Measurements from ENCODE around the gene SLC8A2. TPM values are rescaled to one million over a fixed set of nuclear protein-coding genes. Genes with fewer than 3 reads are reported as not detected.
A peak's percentile ranks its signal among the peaks of the same experiment; 100 is the strongest.

The SLC8A2 gene
- total RNA-seq, 1 donor from 2014 or later: 115 TPM

- peak overlapping the region; percentile 33 for H3K27ac Mint-ChIP-seq (ENCODE audit: unreplicated experiment)
- H3K27me3 Mint-ChIP-seq (ENCODE audit: unreplicated experiment): peaks cover 10% of the 10 kb centered on the region
- no peak for TF ChIP-seq CTCF (IDR thresholded peaks at IDR 0.05; ENCODE audit: partially characterized antibody, unreplicated experiment)
- no peaks in the 10 kb centered on the region for H3K36me3 Mint-ChIP-seq (ENCODE audit: unreplicated experiment)
- peaks cover 24% of the 10 kb centered on the region for H3K4me1 Mint-ChIP-seq (ENCODE audit: low read depth, unreplicated experiment)
- H3K4me3 Mint-ChIP-seq (ENCODE audit: unreplicated experiment): peak overlapping the region; percentile 92
- no peak for DNase-seq
- H3K9me3 Mint-ChIP-seq (ENCODE audit: unreplicated experiment): peaks cover 3% of the 10 kb centered on the region
Measured at GRCh38 chr19:47469363-47469700, 2.4 kb downstream of the SLC8A2 start.

DNA sequence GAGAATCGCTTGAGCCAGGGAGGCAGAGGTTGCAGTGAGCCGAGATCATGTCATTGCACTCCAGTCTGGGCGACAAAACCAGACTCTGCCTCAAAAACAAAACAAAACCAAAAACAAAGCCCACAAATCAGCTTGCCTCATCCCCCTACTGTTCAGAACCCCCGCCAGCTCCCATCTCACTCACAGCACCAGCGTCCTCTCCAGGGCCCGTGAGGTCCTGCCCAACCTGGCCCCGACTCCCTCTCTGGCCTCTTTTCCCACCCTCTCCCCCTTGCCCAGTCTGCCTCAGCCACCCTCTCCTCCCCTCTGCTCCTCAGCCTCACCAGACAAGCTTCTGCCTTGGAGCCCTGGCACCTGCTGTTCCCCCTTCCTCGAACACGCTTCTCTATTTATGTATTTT lies 3.8 kb downstream of the SLC8A2 start:
- no peak for DNase-seq
- peaks cover 3% of the 10 kb centered on the region for H3K9me3 Mint-ChIP-seq (ENCODE audit: unreplicated experiment)
- no peak for TF ChIP-seq CTCF (IDR thresholded peaks at IDR 0.05; ENCODE audit: partially characterized antibody, unreplicated experiment)
- H3K27ac Mint-ChIP-seq (ENCODE audit: unreplicated experiment): peak overlapping the region; percentile 75
- no peaks in the 10 kb centered on the region for H3K36me3 Mint-ChIP-seq (ENCODE audit: unreplicated experiment)
- H3K27me3 Mint-ChIP-seq (ENCODE audit: unreplicated experiment): peaks cover 10% of the 10 kb centered on the region
- H3K4me3 Mint-ChIP-seq (ENCODE audit: unreplicated experiment): no peak overlapping the region
- peaks cover 24% of the 10 kb centered on the region for H3K4me1 Mint-ChIP-seq (ENCODE audit: low read depth, unreplicated experiment)

GRCh38 chr19:47465957-47466356 lies 5.7 kb downstream of the SLC8A2 start:
- TF ChIP-seq CTCF (IDR thresholded peaks at IDR 0.05; ENCODE audit: partially characterized antibody, unreplicated experiment): no peak
- peaks cover 3% of the 10 kb centered on the region for H3K9me3 Mint-ChIP-seq (ENCODE audit: unreplicated experiment)
- no peaks in the 10 kb centered on the region for H3K36me3 Mint-ChIP-seq (ENCODE audit: unreplicated experiment)
- H3K27me3 Mint-ChIP-seq (ENCODE audit: unreplicated experiment): peaks cover 10% of the 10 kb centered on the region
- no peak overlapping the region for H3K27ac Mint-ChIP-seq (ENCODE audit: unreplicated experiment)
- H3K4me1 Mint-ChIP-seq (ENCODE audit: low read depth, unreplicated experiment): peaks cover 24% of the 10 kb centered on the region
- H3K4me3 Mint-ChIP-seq (ENCODE audit: unreplicated experiment): no peak overlapping the region
- no peak for DNase-seq

DNA sequence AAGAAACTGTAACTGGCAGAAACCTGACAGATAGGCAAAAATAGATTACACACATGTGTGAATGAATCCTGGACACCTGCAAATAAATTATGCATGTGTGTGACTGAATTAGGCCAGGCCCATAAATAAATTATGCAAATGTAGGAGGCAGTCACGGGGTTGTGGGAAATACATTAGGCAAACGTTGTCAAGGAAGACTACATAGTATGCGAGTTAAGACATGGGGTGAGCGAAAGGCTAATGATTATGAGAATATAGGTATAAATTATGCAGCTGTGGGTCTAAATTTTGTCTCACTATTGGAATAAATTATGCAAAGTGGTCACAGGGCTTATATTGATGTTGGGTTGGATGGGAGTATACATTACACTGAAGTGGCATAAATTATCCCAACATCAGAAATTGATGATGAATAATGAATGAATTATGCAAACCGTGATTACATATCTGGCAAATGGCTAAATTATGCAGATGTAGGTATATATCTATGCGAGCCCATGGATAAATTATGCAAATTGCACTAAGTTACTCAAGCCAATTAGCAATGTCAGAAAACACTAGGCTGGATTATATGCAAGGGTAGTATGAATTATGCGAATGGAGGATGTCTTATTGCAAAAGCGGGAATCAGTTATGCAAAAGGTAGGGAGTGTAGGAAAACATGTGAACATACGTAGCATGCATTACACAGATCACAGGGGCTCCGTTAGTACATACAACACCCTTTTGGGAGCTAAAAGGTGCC lies 6.8 kb downstream of the SLC8A2 start:
- Mint-ChIP-seq H3K4me3 (ENCODE audit: unreplicated experiment) (peak overlapping the region; percentile 39), H3K27me3 (ENCODE audit: unreplicated experiment) (peaks cover 10% of the 10 kb centered on the region), H3K27ac (ENCODE audit: unreplicated experiment) (no peak overlapping the region), H3K9me3 (ENCODE audit: unreplicated experiment) (peaks cover 3% of the 10 kb centered on the region), H3K36me3 (ENCODE audit: unreplicated experiment) (no peaks in the 10 kb centered on the region), H3K4me1 (ENCODE audit: low read depth, unreplicated experiment) (peaks cover 16% of the 10 kb centered on the region)
- no peak for TF ChIP-seq CTCF (IDR thresholded peaks at IDR 0.05; ENCODE audit: partially characterized antibody, unreplicated experiment)
- DNase-seq: no peak

DNA sequence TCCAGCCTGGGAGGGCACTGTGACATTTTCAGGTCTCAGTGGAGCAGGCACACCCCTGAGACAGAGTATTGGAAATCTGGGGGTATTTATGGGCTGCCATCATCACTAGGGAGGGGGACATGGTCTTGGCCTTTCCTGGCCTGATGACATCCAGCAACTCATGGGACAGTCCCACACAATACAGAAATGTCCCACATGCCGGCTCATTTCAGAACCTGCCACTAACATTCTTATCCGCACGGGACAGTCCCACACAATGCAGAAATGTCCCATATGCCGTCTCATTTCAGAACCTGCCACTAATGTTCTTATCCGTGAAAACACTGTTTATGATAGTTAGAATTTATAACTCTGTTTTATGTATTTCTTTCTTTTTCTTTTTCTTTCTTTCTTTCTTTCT lies 9.8 kb downstream of the SLC8A2 start:
- H3K27me3 Mint-ChIP-seq (ENCODE audit: unreplicated experiment): peaks cover 3% of the 10 kb centered on the region
- DNase-seq: no peak
- H3K4me1 Mint-ChIP-seq (ENCODE audit: low read depth, unreplicated experiment): peaks cover 7% of the 10 kb centered on the region
- TF ChIP-seq CTCF (IDR thresholded peaks at IDR 0.05; ENCODE audit: partially characterized antibody, unreplicated experiment): no peak
- H3K27ac Mint-ChIP-seq (ENCODE audit: unreplicated experiment): no peak overlapping the region
- H3K9me3 Mint-ChIP-seq (ENCODE audit: unreplicated experiment): no peaks in the 10 kb centered on the region
- no peaks in the 10 kb centered on the region for H3K36me3 Mint-ChIP-seq (ENCODE audit: unreplicated experiment)
- H3K4me3 Mint-ChIP-seq (ENCODE audit: unreplicated experiment): no peak overlapping the region

Data from glutamatergic neuron (in vitro differentiated cells).